Neural cell (in vitro differentiated cells): ENCODE results near the gene LRRC8B. TPM values are rescaled to one million over a fixed set of nuclear protein-coding genes. Genes with fewer than 3 reads are reported as not detected.

Experiments
- H2AFZ ChIP-seq: fragments of 200-600, 300-800 bp; sonication (generic), shearing (Covaris generic); 2 replicates; pipeline ENCODE4 v1.6.0; 2014; ENCODE audit warnings: low read depth, mild to moderate bottlenecking, antibody characterized with exemption, low read length, moderate library complexity
- H3F3A ChIP-seq: fragments of 200-600 bp; shearing (Covaris generic); 2 replicates; pipeline ENCODE4 v1.6.1; 2016; ENCODE audit warnings: mild to moderate bottlenecking, moderate library complexity, mixed read lengths, antibody characterized with exemption, low read length; ENCODE audit not compliant: insufficient read depth, poor library complexity, severe bottlenecking
- H3K27ac ChIP-seq: fragments of 200-600, 300-800 bp; sonication (generic), shearing (Covaris generic); 2 replicates; pipeline ENCODE4 v1.5.1; 2014; ENCODE audit warnings: mild to moderate bottlenecking, low read length, moderate library complexity
- H3K27me3 ChIP-seq: fragments of 300-800, 200-600 bp; sonication (generic), shearing (Covaris generic); 2 replicates; pipeline ENCODE4 v1.6.0; 2014; ENCODE audit warnings: mild to moderate bottlenecking, low read depth, low read length, moderate library complexity; ENCODE audit not compliant: insufficient read depth
- H3K36me3 ChIP-seq: fragments of 300-800, 200-600 bp; sonication (generic), shearing (Covaris generic); 2 replicates; pipeline ENCODE4 v1.5.1; 2014; ENCODE audit warnings: mild to moderate bottlenecking, antibody characterized with exemption, low read length, moderate library complexity; ENCODE audit not compliant: insufficient read depth
- H3K4me2 ChIP-seq: fragments of 300-800, 200-600 bp; sonication (generic), shearing (Covaris generic); 2 replicates; pipeline ENCODE4 v1.6.0; 2014; ENCODE audit warnings: mild to moderate bottlenecking, low read length
- H3K4me3 ChIP-seq: fragments of 300-800, 200-600 bp; sonication (generic), shearing (Covaris generic); 2 replicates; pipeline ENCODE4 v1.5.1; 2014; ENCODE audit warnings: mild to moderate bottlenecking, low read length, moderate library complexity
- H3K79me2 ChIP-seq: fragments of 200-600 bp; shearing (Covaris generic); replicated peaks from 2 replicates; pipeline ENCODE4 v1.6.0; 2014; ENCODE audit warnings: mild to moderate bottlenecking, low read length, moderate library complexity; ENCODE audit not compliant: insufficient read depth
- H3K9ac ChIP-seq: fragments of 300-800, 200-600 bp; sonication (generic), shearing (Covaris generic); 2 replicates; pipeline ENCODE4 v1.6.1; 2016; ENCODE audit warnings: mild to moderate bottlenecking, low read length, mixed read lengths
- H3K9me2 ChIP-seq: fragments of 200-600 bp; shearing (Covaris generic); 2 replicates; pipeline ENCODE4 v1.6.1; 2016; ENCODE audit warnings: mild to moderate bottlenecking, low read length, mixed read lengths; ENCODE audit not compliant: insufficient read depth
- H3K9me3 ChIP-seq: fragments of 200-600, 300-800 bp; sonication (generic), shearing (Covaris generic); 2 replicates; pipeline ENCODE4 v1.6.1; 2016; ENCODE audit warnings: mild to moderate bottlenecking, mixed run types, low read length, moderate library complexity, mixed read lengths
- H4K20me1 ChIP-seq: fragments of 200-600 bp; shearing (Covaris generic); 2 replicates; pipeline ENCODE4 v1.6.1; 2016; ENCODE audit warnings: mild to moderate bottlenecking, mixed run types; ENCODE audit not compliant: insufficient read depth
- CTCF ChIP-seq: fragments of 450-650 bp; IDR thresholded peaks from 2 replicates; pipeline ENCODE4 v1.5.1; 2014; ENCODE audit warnings: antibody characterized with exemption, mild to moderate bottlenecking, moderate library complexity; ENCODE audit not compliant: poor library complexity, severe bottlenecking
- EP300 ChIP-seq: fragments of 450-650 bp; conservative IDR thresholded peaks from 2 replicates; pipeline ENCODE4 v1.6.1; 2014; ENCODE audit warnings: antibody characterized with exemption, mild to moderate bottlenecking, moderate library complexity; ENCODE audit not compliant: poor library complexity, severe bottlenecking
- EZH2 ChIP-seq: fragments of 200-600, 300-800 bp; shearing (Covaris generic), sonication (generic); IDR thresholded peaks from 2 replicates; pipeline ENCODE4 v1.6.1; 2014; ENCODE audit warnings: antibody characterized with exemption, low read length, borderline replicate concordance, mild to moderate bottlenecking; ENCODE audit not compliant: insufficient read depth, poor library complexity, severe bottlenecking
- MXI1 ChIP-seq: fragments of 450-650 bp; conservative IDR thresholded peaks from 2 replicates; pipeline ENCODE4 v1.6.1; 2014; ENCODE audit warnings: antibody characterized with exemption, mild to moderate bottlenecking; ENCODE audit not compliant: poor library complexity, severe bottlenecking
- POLR2AphosphoS5 ChIP-seq: IDR thresholded peaks from 2 replicates; pipeline ENCODE4 v1.6.1; 2012
- RAD21 ChIP-seq: fragments of 450-650 bp; conservative IDR thresholded peaks from 2 replicates; pipeline ENCODE4 v1.6.1; 2014; ENCODE audit warnings: antibody characterized with exemption, mild to moderate bottlenecking, moderate library complexity
- REST ChIP-seq: IDR thresholded peaks from 2 replicates; pipeline ENCODE4 v1.6.1; 2012; ENCODE audit warnings: borderline replicate concordance
- SMC3 ChIP-seq: fragments of 450-650 bp; conservative IDR thresholded peaks from 2 replicates; pipeline ENCODE4 v1.6.1; 2014; ENCODE audit warnings: antibody characterized with exemption, mild to moderate bottlenecking, moderate library complexity; ENCODE audit not compliant: poor library complexity
- TAF1 ChIP-seq: IDR thresholded peaks from 2 replicates; pipeline ENCODE4 v1.6.1; 2012; ENCODE audit warnings: low read depth
- polyA plus RNA-seq: library from polyadenylated mRNA; depleted of rRNA; stranded (reverse); fragments of >200 nt; gene quantifications from 2 replicates; pipeline ENCODE4 v1.2.3, GENCODE V29; 2014

LRRC8B gene
- polyA plus RNA-seq, 1 donor from 2014 or later: 15.9 TPM

- Histone ChIP-seq H4K20me1 (no peaks in the 10 kb centered on the region), H3K36me3 (no peaks in the 10 kb centered on the region), H3K9me3 (no peaks in the 10 kb centered on the region), H3K9ac (no peak overlapping the region), H3K27ac (no peak overlapping the region), H3K9me2 (no peaks in the 10 kb centered on the region), H3K79me2 (peaks cover 19% of the 10 kb centered on the region), H3K27me3 (no peaks in the 10 kb centered on the region), H3K4me3 (no peak overlapping the region), H3F3A (no peaks in the 10 kb centered on the region), H3K4me2 (no peak overlapping the region), H2AFZ (no peak overlapping the region)
- no peak for TF ChIP-seq SMC3
- TF ChIP-seq EP300: no peak
- no peak for TF ChIP-seq EZH2
- TF ChIP-seq POLR2AphosphoS5: no peak
- TF ChIP-seq CTCF: no peak
- no peak for TF ChIP-seq REST
- no peak for TF ChIP-seq TAF1
- TF ChIP-seq MXI1: no peak
- no peak for TF ChIP-seq RAD21
These were observed 14.5 kb downstream of the LRRC8B start for GRCh38 chr1:89539128-89539527.

- H3K9me3 ChIP-seq: no peaks in the 10 kb centered on the region
- no peak overlapping the region for H3K9ac ChIP-seq
- H3K27ac ChIP-seq: no peak overlapping the region
- H3K4me2 ChIP-seq: no peak overlapping the region
- no peaks in the 10 kb centered on the region for H3K36me3 ChIP-seq
- H3F3A ChIP-seq: no peaks in the 10 kb centered on the region
- H3K79me2 ChIP-seq: peaks cover 19% of the 10 kb centered on the region
- H3K27me3 ChIP-seq: no peaks in the 10 kb centered on the region
- no peak overlapping the region for H2AFZ ChIP-seq
- H3K4me3 ChIP-seq: no peak overlapping the region
- TF ChIP-seq REST (no peak), TAF1 (no peak), EZH2 (no peak), SMC3 (no peak), POLR2AphosphoS5 (no peak), MXI1 (no peak), EP300 (no peak), CTCF (no peak), RAD21 (no peak)
- no peaks in the 10 kb centered on the region for H3K9me2 ChIP-seq
- H4K20me1 ChIP-seq: no peaks in the 10 kb centered on the region
These were observed 15.9 kb downstream of the LRRC8B start for GRCh38 chr1:89540406-89540970.
